ENCODE results near the gene SRSF3. TPM values are rescaled to one million over a fixed set of nuclear protein-coding genes. Genes with fewer than 3 reads are reported as not detected.
"Not testable (repeated sequence)": the region's sequence is repeated elsewhere in the genome, so short reads cannot be mapped to it uniquely, and the experiment has no call there.

SRSF3 gene
- total RNA-seq, 1 experiment from 2014 or later = 171 TPM

GRCh38 chr6:36566418-36566905 is 27.7 kb upstream of the SRSF3 start:
- H3K4me3 ChIP-seq (ENCODE audit: insufficient read depth, low read depth, low read length) = no peak overlapping the region
- H3K27me3 ChIP-seq (ENCODE audit: control insufficient read depth, insufficient read depth, low read length) = no peaks in the 10 kb centered on the region
- no peaks in the 10 kb centered on the region for H3K36me3 ChIP-seq (replicated peaks; ENCODE audit: control insufficient read depth, insufficient read depth, low read length)
- DNase-seq = no peak

- DNase-seq = no peak
- Histone ChIP-seq H3K4me3 (ENCODE audit: insufficient read depth, low read depth, low read length) (no peak overlapping the region), H3K27me3 (ENCODE audit: control insufficient read depth, insufficient read depth, low read length) (no peaks in the 10 kb centered on the region), H3K36me3 (replicated peaks; ENCODE audit: control insufficient read depth, insufficient read depth, low read length) (no peaks in the 10 kb centered on the region)
These were observed 23.9 kb upstream of the SRSF3 start for GRCh38 chr6:36570264-36570663.

- no peak for DNase-seq
- no peaks in the 10 kb centered on the region for H3K27me3 ChIP-seq (ENCODE audit: control insufficient read depth, insufficient read depth, low read length)
- H3K36me3 ChIP-seq (replicated peaks; ENCODE audit: control insufficient read depth, insufficient read depth, low read length) = no peaks in the 10 kb centered on the region
These were observed 22.8 kb upstream of the SRSF3 start for GRCh38 chr6:36571122-36572043.

GRCh38 chr6:36572353-36573311 is 21.5 kb upstream of the SRSF3 start:
- not testable (repeated sequence) for H3K4me3 ChIP-seq (ENCODE audit: insufficient read depth, low read depth, low read length); DNase-seq; H3K27me3 ChIP-seq (ENCODE audit: control insufficient read depth, insufficient read depth, low read length); H3K36me3 ChIP-seq (replicated peaks; ENCODE audit: control insufficient read depth, insufficient read depth, low read length)

More at GRCh38 chr6:36571122-36572043, 22.8 kb upstream of the SRSF3 start:
- no peak overlapping the region for H3K4me3 ChIP-seq (ENCODE audit: insufficient read depth, low read depth, low read length)

GRCh38 chr6:36574679-36575078 is 19.5 kb upstream of the SRSF3 start:
- Histone ChIP-seq H3K4me3 (ENCODE audit: insufficient read depth, low read depth, low read length) (no peak overlapping the region), H3K27me3 (ENCODE audit: control insufficient read depth, insufficient read depth, low read length) (no peaks in the 10 kb centered on the region), H3K36me3 (replicated peaks; ENCODE audit: control insufficient read depth, insufficient read depth, low read length) (no peaks in the 10 kb centered on the region)
- no peak for DNase-seq

GRCh38 chr6:36576578-36576977 is 17.6 kb upstream of the SRSF3 start:
- Histone ChIP-seq H3K4me3 (ENCODE audit: insufficient read depth, low read depth, low read length) (no peak overlapping the region), H3K36me3 (replicated peaks; ENCODE audit: control insufficient read depth, insufficient read depth, low read length) (no peaks in the 10 kb centered on the region), H3K27me3 (ENCODE audit: control insufficient read depth, insufficient read depth, low read length) (no peaks in the 10 kb centered on the region)
- no peak for DNase-seq

GRCh38 chr6:36577301-36577700 is 16.9 kb upstream of the SRSF3 start:
- H3K4me3 ChIP-seq (ENCODE audit: insufficient read depth, low read depth, low read length) = no peak overlapping the region
- H3K36me3 ChIP-seq (replicated peaks; ENCODE audit: control insufficient read depth, insufficient read depth, low read length) = no peaks in the 10 kb centered on the region
- H3K27me3 ChIP-seq (ENCODE audit: control insufficient read depth, insufficient read depth, low read length) = no peaks in the 10 kb centered on the region
- no peak for DNase-seq

GRCh38 chr6:36578030-36578429 is 16.1 kb upstream of the SRSF3 start:
- DNase-seq = no peak
- Histone ChIP-seq H3K36me3 (replicated peaks; ENCODE audit: control insufficient read depth, insufficient read depth, low read length) (no peaks in the 10 kb centered on the region), H3K27me3 (ENCODE audit: control insufficient read depth, insufficient read depth, low read length) (no peaks in the 10 kb centered on the region), H3K4me3 (ENCODE audit: insufficient read depth, low read depth, low read length) (no peak overlapping the region)

GRCh38 chr6:36578431-36578830 is 15.7 kb upstream of the SRSF3 start:
- Histone ChIP-seq H3K4me3 (ENCODE audit: insufficient read depth, low read depth, low read length) (no peak overlapping the region), H3K36me3 (replicated peaks; ENCODE audit: control insufficient read depth, insufficient read depth, low read length) (no peaks in the 10 kb centered on the region), H3K27me3 (ENCODE audit: control insufficient read depth, insufficient read depth, low read length) (no peaks in the 10 kb centered on the region)
- no peak for DNase-seq

GRCh38 chr6:36580184-36580526 is 14.0 kb upstream of the SRSF3 start:
- Histone ChIP-seq H3K27me3 (ENCODE audit: control insufficient read depth, insufficient read depth, low read length) (no peaks in the 10 kb centered on the region), H3K4me3 (ENCODE audit: insufficient read depth, low read depth, low read length) (no peak overlapping the region), H3K36me3 (replicated peaks; ENCODE audit: control insufficient read depth, insufficient read depth, low read length) (no peaks in the 10 kb centered on the region)
- no peak for DNase-seq

- H3K4me3 ChIP-seq (ENCODE audit: insufficient read depth, low read depth, low read length) = no peak overlapping the region
- no peak for DNase-seq
- no peaks in the 10 kb centered on the region for H3K36me3 ChIP-seq (replicated peaks; ENCODE audit: control insufficient read depth, insufficient read depth, low read length)
- no peaks in the 10 kb centered on the region for H3K27me3 ChIP-seq (ENCODE audit: control insufficient read depth, insufficient read depth, low read length)
These were observed 12.4 kb upstream of the SRSF3 start for GRCh38 chr6:36581716-36582115.

GRCh38 chr6:36586606-36587005 is 7.6 kb upstream of the SRSF3 start:
- H3K36me3 ChIP-seq (replicated peaks; ENCODE audit: control insufficient read depth, insufficient read depth, low read length) = no peaks in the 10 kb centered on the region
- no peak overlapping the region for H3K4me3 ChIP-seq (ENCODE audit: insufficient read depth, low read depth, low read length)
- H3K27me3 ChIP-seq (ENCODE audit: control insufficient read depth, insufficient read depth, low read length) = no peaks in the 10 kb centered on the region
- no peak for DNase-seq

- not testable (repeated sequence) for DNase-seq; H3K36me3 ChIP-seq (replicated peaks; ENCODE audit: control insufficient read depth, insufficient read depth, low read length); H3K27me3 ChIP-seq (ENCODE audit: control insufficient read depth, insufficient read depth, low read length); H3K4me3 ChIP-seq (ENCODE audit: insufficient read depth, low read depth, low read length)
These were observed 5.1 kb upstream of the SRSF3 start for GRCh38 chr6:36589025-36589400.

- no peaks in the 10 kb centered on the region; the same call in 1 of the 2 replicates for H3K36me3 ChIP-seq (replicated peaks; ENCODE audit: control insufficient read depth, insufficient read depth, low read length)
- no peaks in the 10 kb centered on the region for H3K27me3 ChIP-seq (ENCODE audit: control insufficient read depth, insufficient read depth, low read length)
- H3K4me3 ChIP-seq (ENCODE audit: insufficient read depth, low read depth, low read length) = no peak overlapping the region
- DNase-seq = peak; percentile 35
These were observed 3.9 kb upstream of the SRSF3 start for GRCh38 chr6:36590237-36590636.

Data from H7 (cell line).